ENCODE results near the gene KATNB1. TPM values are rescaled to one million over a fixed set of nuclear protein-coding genes. Genes with fewer than 3 reads are reported as not detected.
A peak's percentile ranks its signal among the peaks of the same experiment; 100 is the strongest.

The KATNB1 gene
- total and polyA plus RNA-seq, 2 of the 8 experiments (the other 6 are each of a cell fraction or from before 2014, with no cell fraction given), result 50.2 to 60.4 TPM

- Histone ChIP-seq H3K14ac (ENCODE audit: insufficient read length) (no peak overlapping the region), H3K23ac (ENCODE audit: insufficient read length) (no peak overlapping the region), H3K9me3 (ENCODE audit: insufficient read depth in 2 of 2, low read depth in 1 of 2, low read length in 1 of 2) (no peaks in the 10 kb centered on the region), H3K36me3 (ENCODE audit: control insufficient read depth in 2 of 4, insufficient read depth in 4 of 4, low read length in 3 of 4) (no peaks in the 10 kb centered on the region), H4K20me1 (replicated peaks in 1 of 2; ENCODE audit: control insufficient read depth in 1 of 2, insufficient read depth in 2 of 2, low read length in 2 of 2) (no peaks in the 10 kb centered on the region), H4K8ac (ENCODE audit: extremely low read depth, insufficient read depth, low read length) (no peak overlapping the region), H3K4me1 (replicated peaks in 1 of 4; ENCODE audit: control insufficient read depth in 3 of 4, insufficient read depth in 4 of 4, low read length in 3 of 4) (no peaks in the 10 kb centered on the region), H2BK15ac (ENCODE audit: low read length) (no peak overlapping the region), H3K4me2 (ENCODE audit: insufficient read depth in 1 of 2, low read depth in 2 of 2, low read length in 2 of 2) (no peak overlapping the region), H3K27ac (ENCODE audit: low read depth, low read length) (no peak overlapping the region), H3K23me2 (ENCODE audit: low read depth, low read length) (no peaks in the 10 kb centered on the region), H4K5ac (ENCODE audit: insufficient read length, low read depth, low read length) (no peak overlapping the region), H3K9ac (replicated peaks in 1 of 4; ENCODE audit: extremely low read depth in 1 of 4, low read depth in 3 of 4, low read length in 3 of 4) (no peak overlapping the region), H3K56ac (replicated peaks; ENCODE audit: insufficient read length, low read depth, low read length) (no peak overlapping the region), H2AFZ (ENCODE audit: low read length) (no peak overlapping the region), H3K79me2 (ENCODE audit: control insufficient read depth in 1 of 2, insufficient read depth in 2 of 2, low read length in 2 of 2) (no peaks in the 10 kb centered on the region), H3K79me1 (ENCODE audit: low read depth, low read length) (no peaks in the 10 kb centered on the region), H2AK5ac (ENCODE audit: low read depth, low read length) (no peak overlapping the region), H2BK120ac (replicated peaks; ENCODE audit: low read depth, low read length) (no peak overlapping the region), H3K18ac (ENCODE audit: extremely low read depth, low read length) (no peak overlapping the region), H4K91ac (replicated peaks; ENCODE audit: insufficient read length, low read length) (peak overlapping the region; percentile 65), H2BK5ac (ENCODE audit: low read depth, low read length) (no peak overlapping the region), H3K4me3 (ENCODE audit: extremely low read depth in 1 of 4, insufficient read depth in 2 of 4, low read depth in 3 of 4, low read length in 4 of 4) (no peak overlapping the region), H3K27me3 (replicated peaks in 1 of 4; ENCODE audit: control insufficient read depth in 3 of 4, extremely low read depth in 1 of 4, insufficient read depth in 3 of 4, low read length in 3 of 4) (no peaks in the 10 kb centered on the region; a peak in 1 of 7 replicates), H3K4ac (replicated peaks; ENCODE audit: insufficient read length, low read depth, low read length) (no peak overlapping the region), H2BK12ac (ENCODE audit: low read depth, low read length) (no peak overlapping the region), H2BK20ac (ENCODE audit: low read length) (no peak overlapping the region)
- ChIA-PET POLR2A (ENCODE audit: partially characterized antibody) (interaction anchor here (1.3 kb wide), 1 partner anchor 12 kb away, joined by 7 read pairs; the partner anchor contains the start of gene KATNB1), CTCF (ENCODE audit: partially characterized antibody) (interaction anchor here (0.6 to 6.6 kb wide), 53 partner anchors 9 to 765 kb away, joined by 3 to 48 read pairs (median 4); partner anchors contain the start of gene ADGRG3)
- WGBS, 2 experiments (ENCODE audit: extremely low coverage in 1 of 2, insufficient coverage in 1 of 2, insufficient read length in 1 of 2, insufficient replicate concordance in 2 of 2, low coverage in 1 of 2, low lambda C conversion rate in 2 of 2, missing lambda C conversion rate in 1 of 2), result 75% methylated on average over 7 of the region's 7 CpGs; no CpG with 5 or more reads in 1 of the 2 experiments
- FAIRE-seq, result no peak
- TF ChIP-seq BACH1 (IDR thresholded peaks at IDR 0.05; ENCODE audit: low read length), result no peak
- TF ChIP-seq SIRT6 (IDR thresholded peaks at IDR 0.05; ENCODE audit: low read length), result no peak
- TF ChIP-seq HDAC6 (IDR thresholded peaks at IDR 0.05; ENCODE audit: low read depth, low read length), result no peak
- TF ChIP-seq, protein P1, sequence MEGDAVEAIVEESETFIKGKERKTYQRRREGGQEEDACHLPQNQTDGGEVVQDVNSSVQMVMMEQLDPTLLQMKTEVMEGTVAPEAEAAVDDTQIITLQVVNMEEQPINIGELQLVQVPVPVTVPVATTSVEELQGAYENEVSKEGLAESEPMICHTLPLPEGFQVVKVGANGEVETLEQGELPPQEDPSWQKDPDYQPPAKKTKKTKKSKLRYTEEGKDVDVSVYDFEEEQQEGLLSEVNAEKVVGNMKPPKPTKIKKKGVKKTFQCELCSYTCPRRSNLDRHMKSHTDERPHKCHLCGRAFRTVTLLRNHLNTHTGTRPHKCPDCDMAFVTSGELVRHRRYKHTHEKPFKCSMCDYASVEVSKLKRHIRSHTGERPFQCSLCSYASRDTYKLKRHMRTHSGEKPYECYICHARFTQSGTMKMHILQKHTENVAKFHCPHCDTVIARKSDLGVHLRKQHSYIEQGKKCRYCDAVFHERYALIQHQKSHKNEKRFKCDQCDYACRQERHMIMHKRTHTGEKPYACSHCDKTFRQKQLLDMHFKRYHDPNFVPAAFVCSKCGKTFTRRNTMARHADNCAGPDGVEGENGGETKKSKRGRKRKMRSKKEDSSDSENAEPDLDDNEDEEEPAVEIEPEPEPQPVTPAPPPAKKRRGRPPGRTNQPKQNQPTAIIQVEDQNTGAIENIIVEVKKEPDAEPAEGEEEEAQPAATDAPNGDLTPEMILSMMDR (IDR thresholded peaks at IDR 0.05; ENCODE audit: control extremely low read depth in 1 of 3, insufficient read depth in 1 of 3, low read depth in 1 of 3, low read length in 3 of 3), result peak; percentile 58 to 81 (median 67)
- TF ChIP-seq FOSL1 (IDR thresholded peaks at IDR 0.05; ENCODE audit: insufficient read depth, low read depth, low read length), result no peak
- no peak for TF ChIP-seq TBP (IDR thresholded peaks at IDR 0.05; ENCODE audit: low read depth, low read length)
- no peak for TF ChIP-seq USF2 (IDR thresholded peaks at IDR 0.05; ENCODE audit: low read length)
- TF ChIP-seq RAD21 (IDR thresholded peaks at IDR 0.05 in 1 of 2, conservative IDR thresholded peaks at IDR 0.05 in 1 of 2; ENCODE audit: low read depth in 2 of 2, low read length in 2 of 2), result peak; percentile 73 to 85
- no peak for TF ChIP-seq JUN (IDR thresholded peaks at IDR 0.05; ENCODE audit: low read depth, low read length)
- peak in 1 of 2 experiments; percentile 77 for DNase-seq (ENCODE audit: low read depth in 1 of 2, low spot score in 2 of 2)
Measured at GRCh38 chr16:57723170-57723569, 12.4 kb upstream of the KATNB1 start.

Data from H1 (cell line).